MM.1S (cell line): ENCODE measurements around the gene PLBD2.

ENCODE experiments used
- DNase-seq: peaks from one replicate; pipeline ENCODE4 v3.0.0-alpha.2; 2015
- H2AFZ ChIP-seq: fragments of 300-600 bp; sonication (generic); 2 replicates; pipeline ENCODE4 v1.6.0; 2016; ENCODE audit warnings: antibody characterized with exemption, low read length
- H3F3A ChIP-seq: fragments of 300-600 bp; sonication (generic); 2 replicates; pipeline ENCODE4 v1.6.1; 2016; ENCODE audit warnings: mild to moderate bottlenecking, antibody characterized with exemption, low read length, moderate library complexity, mixed read lengths; ENCODE audit not compliant: insufficient read depth
- H3K27ac ChIP-seq: fragments of 300-600 bp; sonication (generic); 2 replicates; pipeline ENCODE4 v1.5.1; 2016; ENCODE audit warnings: mild to moderate bottlenecking, low read length
- H3K27me3 ChIP-seq: fragments of 300-600 bp; sonication (generic); replicated peaks from 2 replicates; pipeline ENCODE4 v1.6.0; 2016; ENCODE audit warnings: low read length; ENCODE audit not compliant: insufficient read depth
- H3K36me3 ChIP-seq: fragments of 300-600 bp; sonication (generic); replicated peaks from 2 replicates; pipeline ENCODE4 v1.6.1; 2016; ENCODE audit warnings: mild to moderate bottlenecking, low read length, mixed read lengths; ENCODE audit not compliant: insufficient read depth
- H3K4me1 ChIP-seq: fragments of 300-600 bp; sonication (generic); 2 replicates; pipeline ENCODE4 v1.6.1; 2016; ENCODE audit warnings: low read length, mixed read lengths
- H3K4me2 ChIP-seq: fragments of 300-600 bp; sonication (generic); 2 replicates; pipeline ENCODE4 v1.6.0; 2016; ENCODE audit warnings: low read depth, low read length
- H3K4me3 ChIP-seq: fragments of 300-600 bp; sonication (generic); 2 replicates; pipeline ENCODE4 v1.5.1; 2016; ENCODE audit warnings: low read length, mixed read lengths
- H3K79me2 ChIP-seq: fragments of 300-600 bp; sonication (generic); 2 replicates; pipeline ENCODE4 v1.6.1; 2016; ENCODE audit warnings: mixed run types, low read length, mixed read lengths
- H3K9ac ChIP-seq: fragments of 300-600 bp; sonication (generic); 2 replicates; pipeline ENCODE4 v1.6.1; 2016; ENCODE audit warnings: low read length, mixed read lengths
- H3K9me2 ChIP-seq: fragments of 300-600 bp; sonication (generic); replicated peaks from 2 replicates; pipeline ENCODE4 v1.6.1; 2016; ENCODE audit warnings: mild to moderate bottlenecking, low read length, mixed read lengths; ENCODE audit not compliant: insufficient read depth
- H3K9me3 ChIP-seq: fragments of 300-600 bp; sonication (generic); replicated peaks from 2 replicates; pipeline ENCODE4 v1.6.1; 2016; ENCODE audit warnings: mild to moderate bottlenecking, low read length, mixed read lengths; ENCODE audit not compliant: insufficient read depth
- H4K20me1 ChIP-seq: fragments of 300-600 bp; sonication (generic); 2 replicates; pipeline ENCODE4 v1.6.1; 2016; ENCODE audit warnings: mild to moderate bottlenecking, low read length, moderate library complexity, mixed read lengths; ENCODE audit not compliant: insufficient read depth
- CTCF ChIP-seq: fragments of 300-600 bp; sonication (generic); IDR thresholded peaks from 2 replicates; pipeline ENCODE4 v1.5.1; 2016; ENCODE audit warnings: antibody characterized with exemption, low read length, mixed read lengths
- EZH2 ChIP-seq: fragments of 300-600 bp; sonication (generic); optimal IDR thresholded peaks from 2 replicates; pipeline ENCODE3; 2017; ENCODE audit warnings: low read depth, mild to moderate bottlenecking, antibody characterized with exemption, low read length, mixed read lengths
- EZH2phosphoT487 ChIP-seq: fragments of 300-600 bp; sonication (generic); IDR thresholded peaks from 2 replicates; pipeline ENCODE4 v1.6.1; 2018; ENCODE audit warnings: antibody characterized with exemption, low read length

PLBD2 gene

GRCh38 chr12:113373969-113374368 is 15.6 kb downstream of the PLBD2 start:
- H3K36me3 ChIP-seq: no peaks in the 10 kb centered on the region
- no peak overlapping the region for H3K4me2 ChIP-seq
- H4K20me1 ChIP-seq: no peaks in the 10 kb centered on the region
- no peak for DNase-seq
- H3K9me3 ChIP-seq: no peaks in the 10 kb centered on the region
- no peak overlapping the region for H3K9ac ChIP-seq
- TF ChIP-seq EZH2 (no peak), EZH2phosphoT487 (no peak), CTCF (no peak)
- H3K4me3 ChIP-seq: no peak overlapping the region
- no peaks in the 10 kb centered on the region for H3K27me3 ChIP-seq
- H3F3A ChIP-seq: no peaks in the 10 kb centered on the region
- H3K27ac ChIP-seq: no peak overlapping the region
- no peaks in the 10 kb centered on the region for H3K9me2 ChIP-seq
- no peaks in the 10 kb centered on the region for H3K4me1 ChIP-seq
- no peak overlapping the region for H2AFZ ChIP-seq
- no peaks in the 10 kb centered on the region for H3K79me2 ChIP-seq

DNA sequence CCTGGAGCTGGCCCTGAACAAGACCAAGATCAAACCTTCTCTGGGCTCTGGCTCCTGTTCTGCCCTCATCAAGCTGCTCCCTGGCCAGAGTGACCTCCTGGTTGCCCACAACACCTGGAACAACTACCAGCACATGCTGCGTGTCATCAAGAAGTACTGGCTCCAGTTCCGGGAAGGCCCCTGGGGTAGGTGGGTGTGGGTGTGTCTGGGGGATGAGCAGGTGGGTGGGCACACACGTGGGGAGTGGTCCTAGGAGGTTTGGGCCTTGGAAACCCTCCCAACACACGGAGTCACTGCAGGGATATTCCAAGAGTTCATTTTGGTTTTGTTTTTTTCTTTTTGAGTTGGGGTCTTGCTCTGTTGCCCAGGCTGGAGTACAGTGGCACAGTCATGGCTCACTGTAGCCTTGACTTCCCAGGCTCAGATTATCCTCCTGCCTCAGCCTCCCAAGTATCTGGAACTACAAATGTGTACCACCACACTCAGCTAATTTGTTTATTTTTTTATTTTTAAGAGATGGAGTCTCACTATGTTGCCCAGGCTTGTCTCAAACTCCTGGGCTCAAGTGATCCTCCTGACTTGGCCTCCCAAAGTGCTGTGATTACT is 16.5 kb downstream of the PLBD2 start:
- Histone ChIP-seq H2AFZ (no peak overlapping the region), H3K4me2 (no peak overlapping the region)
- no peak for TF ChIP-seq EZH2phosphoT487
- no peak for TF ChIP-seq EZH2
- no peak for TF ChIP-seq CTCF

GRCh38 chr12:113378291-113378690 is 19.9 kb downstream of the PLBD2 start:
- Histone ChIP-seq H3K4me1 (no peaks in the 10 kb centered on the region), H3K9me2 (no peaks in the 10 kb centered on the region), H3K4me3 (no peak overlapping the region), H3K27ac (no peak overlapping the region), H3K9me3 (no peaks in the 10 kb centered on the region), H2AFZ (no peak overlapping the region), H3K9ac (no peak overlapping the region), H3K4me2 (no peak overlapping the region), H3K79me2 (no peaks in the 10 kb centered on the region), H3K27me3 (no peaks in the 10 kb centered on the region), H3F3A (no peaks in the 10 kb centered on the region), H3K36me3 (no peaks in the 10 kb centered on the region), H4K20me1 (no peaks in the 10 kb centered on the region)
- no peak for DNase-seq
- no peak for TF ChIP-seq CTCF
- no peak for TF ChIP-seq EZH2phosphoT487
- TF ChIP-seq EZH2: no peak

More for the DNA sequence above, 16.5 kb downstream of the PLBD2 start:
- DNase-seq: no peak
- Histone ChIP-seq H3K9me3 (no peaks in the 10 kb centered on the region), H4K20me1 (no peaks in the 10 kb centered on the region), H3K36me3 (no peaks in the 10 kb centered on the region), H3K4me3 (no peak overlapping the region), H3K9me2 (no peaks in the 10 kb centered on the region), H3K9ac (no peak overlapping the region), H3K4me1 (no peaks in the 10 kb centered on the region), H3K79me2 (no peaks in the 10 kb centered on the region), H3K27ac (no peak overlapping the region), H3F3A (no peaks in the 10 kb centered on the region), H3K27me3 (no peaks in the 10 kb centered on the region)
